Neural progenitor cell (in vitro differentiated cells): ENCODE data around the gene HPSE. TPM values are rescaled to one million over a fixed set of nuclear protein-coding genes. Genes with fewer than 3 reads are reported as not detected.

ENCODE experiments used
- DNase-seq: peaks from one replicate; pipeline ENCODE4 v3.0.0-alpha.2; 2016; ENCODE audit warnings: low spot score
- H2AFZ ChIP-seq: fragments of 200-600 bp; sonication (generic); replicated peaks from 2 replicates; pipeline ENCODE4 v1.6.1; 2016; ENCODE audit warnings: antibody characterized with exemption
- H3F3A ChIP-seq: fragments of 200-600 bp; sonication (generic); 2 replicates; pipeline ENCODE4 v1.6.1; 2016; ENCODE audit warnings: antibody characterized with exemption, low read depth
- H3K27ac ChIP-seq: fragments of 200-600 bp; sonication (generic); 2 replicates; pipeline ENCODE4 v1.5.1; 2016; ENCODE audit warnings: mild to moderate bottlenecking
- H3K27me3 ChIP-seq: fragments of 200-600 bp; sonication (generic); 2 replicates; pipeline ENCODE4 v1.6.1; 2016; ENCODE audit warnings: mild to moderate bottlenecking, moderate library complexity
- H3K36me3 ChIP-seq: fragments of 200-600 bp; sonication (generic); 2 replicates; pipeline ENCODE4 v1.5.1; 2016
- H3K4me1 ChIP-seq: fragments of 200-600 bp; sonication (generic); 2 replicates; pipeline ENCODE4 v1.6.1; 2016; ENCODE audit warnings: mixed run types
- H3K4me2 ChIP-seq: fragments of 200-600 bp; sonication (generic); 2 replicates; pipeline ENCODE4 v1.6.1; 2016
- H3K4me3 ChIP-seq: fragments of 200-600 bp; sonication (generic); 2 replicates; pipeline ENCODE4 v1.5.1; 2016
- H3K79me2 ChIP-seq: fragments of 200-600 bp; sonication (generic); 2 replicates; pipeline ENCODE4 v1.6.1; 2016; ENCODE audit warnings: low read depth
- H3K9ac ChIP-seq: fragments of 200-600 bp; sonication (generic); 2 replicates; pipeline ENCODE4 v1.6.1; 2016
- H3K9me3 ChIP-seq: fragments of 200-600 bp; sonication (generic); 2 replicates; pipeline ENCODE4 v1.5.1; 2016; ENCODE audit warnings: low read depth
- H4K20me1 ChIP-seq: fragments of 200-600 bp; sonication (generic); 2 replicates; pipeline ENCODE4 v1.6.1; 2016; ENCODE audit warnings: low read depth
- H3K27ac Mint-ChIP-seq: 3 replicates; pipeline ENCODE4 v1.8.0; 2021; ENCODE audit warnings: mixed read lengths
- H3K27me3 Mint-ChIP-seq: 2 replicates; pipeline ENCODE4 v1.8.0; 2022; ENCODE audit warnings: low read depth, mild to moderate bottlenecking, inconsistent platforms, moderate library complexity, mixed read lengths; ENCODE audit not compliant: insufficient read depth
- H3K36me3 Mint-ChIP-seq: 3 replicates; pipeline ENCODE4 v1.8.0; 2021; ENCODE audit warnings: mixed read lengths
- H3K4me1 Mint-ChIP-seq: 3 replicates; pipeline ENCODE4 v1.8.0; 2021; ENCODE audit warnings: mixed read lengths
- H3K4me3 Mint-ChIP-seq: 3 replicates; pipeline ENCODE4 v1.8.0; 2021; ENCODE audit warnings: mild to moderate bottlenecking, moderate library complexity, mixed read lengths
- H3K9me3 Mint-ChIP-seq: 3 replicates; pipeline ENCODE4 v1.8.0; 2020; ENCODE audit warnings: mixed read lengths
- EZH2 ChIP-seq: fragments of 200-600 bp; sonication (generic); IDR thresholded peaks from 2 replicates; pipeline ENCODE4 v1.6.1; 2017; ENCODE audit warnings: antibody characterized with exemption, mild to moderate bottlenecking, moderate library complexity
- EZH2phosphoT487 ChIP-seq: fragments of 200-600 bp; sonication (generic); IDR thresholded peaks from 2 replicates; pipeline ENCODE4 v1.6.1; 2017; ENCODE audit warnings: antibody characterized with exemption
- total RNA-seq: library from RNA; depleted of rRNA; stranded (reverse); fragments of >200 nt; gene quantifications from 2 replicates; pipeline ENCODE4 v1.2.3, GENCODE V29; 2015; ENCODE audit warnings: low replicate concordance
- TF ChIP-seq, protein P1 (sequence below): fragments of 200-600 bp; sonication (generic); IDR thresholded peaks from 2 replicates; pipeline ENCODE4 v1.5.1; 2017; ENCODE audit warnings: antibody characterized with exemption, mild to moderate bottlenecking

The HPSE gene
- total RNA-seq, 1 donor from 2014 or later, result 0.73 TPM

DNA sequence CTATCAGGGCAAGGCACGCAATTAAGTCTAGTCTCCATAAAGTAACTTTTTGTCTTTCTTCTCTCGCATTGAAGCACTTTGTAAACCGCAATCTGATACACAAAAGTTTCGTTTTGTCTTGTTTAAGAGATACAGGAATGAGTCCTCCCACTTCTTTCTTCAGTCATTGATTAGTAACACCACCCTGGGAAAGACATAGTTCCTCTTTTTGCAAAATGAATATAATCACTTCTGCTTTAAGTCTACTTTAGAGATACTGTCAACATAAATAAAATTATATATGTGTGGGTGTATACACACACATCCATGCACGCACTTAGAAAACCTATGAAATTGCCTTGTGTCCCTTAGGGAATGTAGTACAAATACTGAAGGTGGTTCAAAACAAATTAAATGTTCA, 61.7 kb downstream of the HPSE start:
- H3K4me1 Mint-ChIP-seq, result no peaks in the 10 kb centered on the region
- Histone ChIP-seq H3K9me3 (no peaks in the 10 kb centered on the region), H3K27ac (no peak overlapping the region), H3K79me2 (no peaks in the 10 kb centered on the region), H2AFZ (no peak overlapping the region), H3K9ac (no peak overlapping the region), H3F3A (no peaks in the 10 kb centered on the region), H3K4me2 (no peak overlapping the region), H3K4me3 (no peak overlapping the region), H3K4me1 (no peaks in the 10 kb centered on the region), H3K36me3 (no peaks in the 10 kb centered on the region), H4K20me1 (no peaks in the 10 kb centered on the region), H3K27me3 (no peaks in the 10 kb centered on the region)
- no peaks in the 10 kb centered on the region for H3K27me3 Mint-ChIP-seq
- H3K9me3 Mint-ChIP-seq, result no peaks in the 10 kb centered on the region
- DNase-seq, result no peak
- TF ChIP-seq EZH2phosphoT487 (no peak), EZH2 (no peak)
- TF ChIP-seq, protein P1, sequence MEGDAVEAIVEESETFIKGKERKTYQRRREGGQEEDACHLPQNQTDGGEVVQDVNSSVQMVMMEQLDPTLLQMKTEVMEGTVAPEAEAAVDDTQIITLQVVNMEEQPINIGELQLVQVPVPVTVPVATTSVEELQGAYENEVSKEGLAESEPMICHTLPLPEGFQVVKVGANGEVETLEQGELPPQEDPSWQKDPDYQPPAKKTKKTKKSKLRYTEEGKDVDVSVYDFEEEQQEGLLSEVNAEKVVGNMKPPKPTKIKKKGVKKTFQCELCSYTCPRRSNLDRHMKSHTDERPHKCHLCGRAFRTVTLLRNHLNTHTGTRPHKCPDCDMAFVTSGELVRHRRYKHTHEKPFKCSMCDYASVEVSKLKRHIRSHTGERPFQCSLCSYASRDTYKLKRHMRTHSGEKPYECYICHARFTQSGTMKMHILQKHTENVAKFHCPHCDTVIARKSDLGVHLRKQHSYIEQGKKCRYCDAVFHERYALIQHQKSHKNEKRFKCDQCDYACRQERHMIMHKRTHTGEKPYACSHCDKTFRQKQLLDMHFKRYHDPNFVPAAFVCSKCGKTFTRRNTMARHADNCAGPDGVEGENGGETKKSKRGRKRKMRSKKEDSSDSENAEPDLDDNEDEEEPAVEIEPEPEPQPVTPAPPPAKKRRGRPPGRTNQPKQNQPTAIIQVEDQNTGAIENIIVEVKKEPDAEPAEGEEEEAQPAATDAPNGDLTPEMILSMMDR, result no peak
- H3K4me3 Mint-ChIP-seq, result no peak overlapping the region
- H3K27ac Mint-ChIP-seq, result no peak overlapping the region
- peaks cover 11% of the 10 kb centered on the region for H3K36me3 Mint-ChIP-seq

DNA sequence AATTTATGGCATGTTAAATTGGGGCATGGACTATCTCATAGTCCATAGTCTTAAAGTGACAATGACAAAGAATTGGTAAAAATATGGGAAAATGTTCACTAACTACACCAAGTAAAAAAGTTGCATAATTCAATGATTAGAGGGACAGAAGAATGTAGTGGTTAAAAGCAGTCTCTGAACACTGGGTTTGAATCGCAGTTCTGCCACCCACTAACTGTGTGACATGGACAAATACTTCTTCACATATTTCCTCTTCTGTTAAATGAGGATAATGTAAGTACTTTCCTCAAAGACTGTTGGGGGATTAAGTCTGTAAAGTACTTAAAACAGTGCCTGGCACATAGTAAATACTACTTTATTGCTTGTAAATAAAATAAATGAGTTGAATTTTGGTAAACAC, 65.4 kb downstream of the HPSE start:
- Histone ChIP-seq H3K27me3 (no peaks in the 10 kb centered on the region), H3K4me3 (no peak overlapping the region), H3K79me2 (no peaks in the 10 kb centered on the region), H4K20me1 (no peaks in the 10 kb centered on the region), H3K9me3 (no peaks in the 10 kb centered on the region), H3K4me1 (no peaks in the 10 kb centered on the region), H3K36me3 (no peaks in the 10 kb centered on the region), H3K9ac (no peak overlapping the region), H3F3A (no peaks in the 10 kb centered on the region), H2AFZ (no peak overlapping the region), H3K4me2 (no peak overlapping the region), H3K27ac (no peak overlapping the region)
- H3K27ac Mint-ChIP-seq, result no peak overlapping the region
- H3K36me3 Mint-ChIP-seq, result peaks cover 7% of the 10 kb centered on the region
- H3K9me3 Mint-ChIP-seq, result no peaks in the 10 kb centered on the region
- no peaks in the 10 kb centered on the region for H3K27me3 Mint-ChIP-seq
- H3K4me3 Mint-ChIP-seq, result no peak overlapping the region
- no peak for DNase-seq
- TF ChIP-seq EZH2phosphoT487, result no peak
- TF ChIP-seq EZH2, result no peak
- TF ChIP-seq, protein P1, result no peak
- no peaks in the 10 kb centered on the region for H3K4me1 Mint-ChIP-seq

DNA sequence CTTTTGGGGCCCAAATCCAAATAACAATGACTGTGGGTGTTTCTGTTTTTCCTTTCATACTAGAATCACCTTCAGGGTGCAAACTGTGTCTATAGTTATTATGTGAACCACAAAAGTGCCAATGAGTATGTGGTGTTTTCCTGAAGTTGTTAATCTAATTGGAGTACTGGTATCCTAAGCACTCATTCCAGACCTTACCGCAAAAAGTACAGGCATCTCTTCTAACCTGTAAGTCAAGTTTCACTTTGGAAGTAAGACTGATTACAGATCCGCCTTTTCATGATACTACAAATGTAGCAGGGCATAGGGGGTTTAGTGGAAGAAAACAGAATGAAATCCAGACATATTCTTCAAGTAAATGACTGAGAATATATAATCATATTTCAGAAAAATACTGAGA, 66.2 kb downstream of the HPSE start:
- H3K4me2 ChIP-seq, result no peak overlapping the region
- H4K20me1 ChIP-seq, result no peaks in the 10 kb centered on the region
- H3K4me3 ChIP-seq, result no peak overlapping the region
- Mint-ChIP-seq H3K36me3 (peaks cover 7% of the 10 kb centered on the region), H3K4me3 (no peak overlapping the region), H3K27ac (no peak overlapping the region), H3K4me1 (no peaks in the 10 kb centered on the region), H3K27me3 (no peaks in the 10 kb centered on the region), H3K9me3 (no peaks in the 10 kb centered on the region)
- H3K4me1 ChIP-seq, result no peaks in the 10 kb centered on the region
- H2AFZ ChIP-seq, result no peak overlapping the region
- DNase-seq, result no peak
- peaks cover 4% of the 10 kb centered on the region for H3K36me3 ChIP-seq
- no peak overlapping the region for H3K27ac ChIP-seq
- H3K27me3 ChIP-seq, result no peaks in the 10 kb centered on the region
- H3K9ac ChIP-seq, result no peak overlapping the region
- TF ChIP-seq EZH2phosphoT487 (no peak), EZH2 (no peak)
- TF ChIP-seq, protein P1, result no peak
- H3K9me3 ChIP-seq, result no peaks in the 10 kb centered on the region
- no peaks in the 10 kb centered on the region for H3F3A ChIP-seq
- H3K79me2 ChIP-seq, result no peaks in the 10 kb centered on the region
